ENCODE measurements around the gene RNF32.
A peak's percentile ranks its signal among the peaks of the same experiment; 100 is the strongest.
"Not testable (repeated sequence)": the region's sequence is repeated elsewhere in the genome, so short reads cannot be mapped to it uniquely, and the experiment has no call there.

Gene RNF32

DNA sequence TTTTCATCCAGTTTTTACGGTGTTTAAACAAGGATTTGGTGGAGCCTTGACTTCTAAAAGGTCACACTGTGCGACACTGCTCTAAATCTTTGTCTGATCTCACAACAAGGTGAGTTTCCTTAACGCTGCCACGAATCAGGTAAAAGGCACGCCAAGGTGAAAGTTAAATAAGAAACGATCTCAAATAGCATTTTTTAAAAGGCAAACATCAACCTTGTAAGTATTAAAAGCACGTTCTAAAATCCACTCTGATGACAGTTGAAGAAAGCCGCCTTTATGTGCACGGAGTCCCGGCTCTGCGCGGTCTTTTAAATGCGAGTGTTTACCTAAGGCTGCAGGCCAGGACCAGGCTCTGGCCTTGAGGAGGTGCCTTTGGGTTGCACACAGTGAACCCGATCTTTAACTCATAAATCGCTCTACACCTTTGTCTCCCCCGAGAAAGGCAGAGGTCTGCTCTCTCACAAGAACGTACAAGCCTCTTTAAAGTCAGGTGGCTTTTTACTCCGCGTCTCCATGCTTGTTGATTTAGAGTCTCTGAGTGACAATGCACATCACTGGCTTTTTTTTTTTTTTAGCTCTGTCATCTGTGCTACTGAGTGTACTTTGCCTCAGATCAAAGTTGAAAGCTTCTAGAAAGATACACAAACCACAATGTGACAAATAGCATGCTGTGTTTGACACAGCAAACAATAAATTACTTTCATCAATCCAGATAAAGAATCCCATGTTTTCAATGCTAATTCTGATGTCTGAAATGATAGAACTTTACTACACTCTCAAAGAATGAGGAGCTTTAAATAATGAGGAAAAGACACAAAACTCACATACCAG is 25.9 kb upstream of the RNF32 start:
- DNase-seq: no peak

DNA sequence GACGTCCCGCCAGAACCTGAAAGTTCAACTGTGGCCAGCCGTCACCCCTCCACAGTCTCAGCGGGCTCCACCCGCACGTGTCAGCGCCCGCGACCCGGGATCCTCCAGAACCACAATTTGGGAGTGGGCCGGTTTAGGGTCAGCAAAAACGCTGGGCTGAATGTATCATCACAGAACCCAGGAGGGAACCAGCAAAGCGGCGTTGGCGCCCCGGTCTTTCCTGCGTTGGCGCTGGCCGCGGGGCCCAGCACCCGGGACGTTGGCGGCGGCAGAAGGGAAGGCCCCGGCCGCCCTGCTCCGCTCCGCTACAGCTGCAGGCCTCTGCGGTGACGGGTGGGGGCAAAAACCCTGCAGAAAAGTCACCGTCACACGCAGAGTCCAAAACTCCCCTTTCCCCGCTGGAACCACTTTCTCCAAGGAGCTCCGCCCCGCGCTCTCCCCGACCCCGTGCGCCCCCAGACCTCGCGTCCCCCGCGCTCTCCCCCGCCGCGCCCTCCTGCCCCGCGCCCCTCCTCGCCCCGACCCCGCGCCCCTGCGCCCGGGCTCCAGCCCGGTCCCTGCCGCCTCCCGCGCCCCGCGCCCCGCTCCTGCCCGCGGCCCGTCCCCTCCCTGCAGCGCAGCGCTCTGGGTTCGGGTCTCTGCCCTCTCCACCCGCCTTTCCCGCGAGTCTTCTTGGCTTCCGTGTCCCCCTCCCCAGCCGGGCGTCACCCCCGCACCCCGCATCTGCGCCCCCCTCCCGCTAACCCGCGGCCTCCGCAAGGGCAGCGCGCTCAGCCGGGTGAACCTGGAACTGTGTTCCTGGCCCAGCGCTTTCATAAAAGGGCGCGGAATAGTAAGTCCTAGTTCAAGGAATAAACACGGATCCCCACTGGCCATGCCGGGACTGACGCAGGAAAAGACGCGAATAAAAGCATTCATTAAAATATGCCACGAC is 24.0 kb upstream of the RNF32 start:
- DNase-seq: peak in 2 of 56 donors; percentile 24 to 26

DNA sequence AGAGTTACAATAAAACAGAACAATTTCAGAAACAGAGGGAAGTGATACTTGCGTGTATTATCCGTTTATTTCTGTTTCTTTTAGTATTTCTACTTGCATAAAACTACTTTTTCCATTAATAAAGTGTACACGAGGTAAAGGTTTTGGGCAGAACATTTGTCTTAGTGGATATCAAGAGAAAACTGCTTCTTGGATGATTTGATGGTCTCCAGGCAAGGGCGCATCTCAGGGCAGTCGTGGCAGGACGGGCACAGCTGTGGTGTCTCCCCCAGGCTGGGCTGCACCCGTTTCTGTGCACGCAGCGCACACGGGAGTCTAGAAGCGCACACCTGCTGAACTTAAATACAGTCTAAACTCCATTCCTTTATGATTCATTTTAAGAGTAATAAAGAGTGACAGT is 23.4 kb upstream of the RNF32 start:
- DNase-seq: no peak

DNA sequence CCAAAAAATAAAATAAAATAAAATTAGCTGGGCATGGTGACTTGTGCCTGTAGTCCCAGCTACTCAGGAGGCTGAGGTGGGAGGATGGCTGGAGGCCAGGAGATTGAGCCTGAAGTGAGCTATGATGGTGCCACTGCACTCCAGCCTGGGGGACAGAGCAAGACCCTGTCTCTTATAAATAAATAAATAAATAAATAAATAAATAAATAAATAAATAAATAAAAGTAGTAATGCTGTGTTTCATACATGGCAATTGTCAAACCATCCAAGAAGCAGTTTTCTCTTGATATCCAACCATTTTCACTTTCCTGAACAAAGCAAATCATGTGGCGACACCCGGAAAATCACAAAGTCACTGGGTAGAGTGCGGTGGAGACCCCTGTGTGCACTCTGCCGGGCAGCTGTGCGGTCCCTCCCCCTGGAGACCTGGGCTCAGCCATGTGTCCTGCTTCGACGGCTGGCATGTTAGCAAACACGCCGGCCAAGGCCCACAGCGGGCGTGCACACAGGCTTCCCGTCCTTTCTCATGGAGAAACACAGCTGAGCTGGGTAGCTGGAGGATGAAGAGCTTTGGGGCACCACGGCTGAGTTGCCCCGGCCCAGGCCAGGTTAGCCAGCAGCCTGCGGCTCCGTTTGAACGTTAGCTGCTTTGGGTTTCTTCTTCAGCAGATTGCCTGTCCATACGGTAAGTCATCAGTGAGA is 22.3 kb upstream of the RNF32 start:
- no peak for DNase-seq

DNA sequence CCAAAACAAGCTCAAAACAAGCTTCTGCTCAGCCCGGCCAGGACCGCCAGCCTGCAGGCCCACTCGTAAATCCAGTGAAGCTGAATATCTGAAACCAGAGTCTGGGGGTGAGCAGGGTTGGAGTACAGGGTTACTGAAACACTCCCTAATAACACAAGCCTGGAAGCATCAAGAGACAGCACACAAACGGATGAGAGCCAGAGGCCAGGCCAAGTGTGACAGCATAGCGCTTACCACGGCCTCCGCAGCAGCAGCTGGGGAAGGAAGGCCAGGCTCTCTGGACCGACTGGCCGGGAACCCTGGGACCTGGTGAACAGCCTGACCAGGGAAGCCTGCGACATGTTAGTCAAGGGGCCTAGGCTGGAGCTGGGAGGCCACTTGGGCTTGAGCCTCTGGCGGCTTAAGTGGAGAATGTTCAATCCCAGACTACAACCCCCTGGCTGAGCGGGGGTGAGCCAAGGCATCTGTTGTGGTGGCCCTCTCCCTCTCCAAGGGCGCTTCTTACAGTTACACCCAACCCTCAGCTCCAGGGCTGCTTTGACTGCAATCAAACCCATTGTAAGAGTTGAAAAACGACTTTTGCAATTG is 21.7 kb upstream of the RNF32 start:
- no peak for DNase-seq

DNA sequence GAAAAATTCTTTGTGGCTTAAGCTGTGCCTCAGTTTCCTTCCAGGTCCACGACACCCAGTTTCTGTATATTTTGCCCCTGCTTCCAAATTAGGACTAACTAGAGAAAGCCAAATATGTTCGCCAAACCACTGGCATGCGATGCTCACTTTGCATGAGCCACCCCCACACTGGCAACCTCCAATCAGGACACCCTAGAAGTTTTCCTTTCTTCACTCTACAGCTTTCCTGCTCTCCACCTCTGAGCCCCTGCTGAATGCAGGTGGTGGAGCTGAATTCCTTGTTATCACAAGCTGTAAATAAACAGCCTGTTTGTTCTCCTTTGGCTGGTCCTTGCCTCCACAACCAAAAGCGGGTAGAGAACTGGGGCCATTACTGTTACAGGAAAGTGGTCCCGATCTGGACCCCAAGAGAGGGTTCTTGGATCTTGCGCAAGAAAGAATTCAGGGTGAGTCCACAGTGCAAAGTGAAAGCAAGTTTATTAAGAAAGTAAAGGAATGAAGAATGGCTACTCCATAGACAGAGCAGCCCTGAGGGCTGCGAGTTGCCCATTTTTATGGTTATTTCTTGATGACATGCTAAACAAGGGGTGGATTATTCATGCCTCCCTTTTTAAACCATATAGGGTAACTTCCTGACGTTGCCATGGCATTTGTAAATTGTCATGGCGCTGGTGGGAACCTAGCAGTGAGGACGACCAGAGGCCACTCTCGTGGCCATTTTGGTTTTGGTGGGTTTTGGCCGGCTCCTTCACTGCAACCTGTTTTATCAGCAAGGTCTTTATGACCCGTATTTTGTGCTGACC is 20.9 kb upstream of the RNF32 start:
- not testable (repeated sequence) for DNase-seq

DNA sequence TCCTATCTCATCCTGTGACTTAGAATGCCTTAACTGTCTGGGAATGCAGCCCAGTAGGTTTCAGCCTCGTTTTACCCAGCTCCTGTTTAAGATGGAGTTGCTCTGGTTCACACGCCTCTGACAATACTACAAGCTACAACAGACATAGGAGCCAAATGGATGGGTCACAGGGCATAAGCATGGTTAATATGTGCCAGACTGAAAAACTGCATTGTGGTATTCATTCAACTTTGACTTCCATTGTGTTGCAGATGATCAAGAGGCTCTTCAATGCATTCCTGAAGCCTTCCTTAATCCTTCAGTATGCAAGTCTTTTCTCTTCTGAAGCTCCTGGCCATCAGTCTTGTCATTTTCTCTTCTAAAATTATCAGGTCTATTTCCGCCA is 20.3 kb upstream of the RNF32 start:
- no peak for DNase-seq

DNA sequence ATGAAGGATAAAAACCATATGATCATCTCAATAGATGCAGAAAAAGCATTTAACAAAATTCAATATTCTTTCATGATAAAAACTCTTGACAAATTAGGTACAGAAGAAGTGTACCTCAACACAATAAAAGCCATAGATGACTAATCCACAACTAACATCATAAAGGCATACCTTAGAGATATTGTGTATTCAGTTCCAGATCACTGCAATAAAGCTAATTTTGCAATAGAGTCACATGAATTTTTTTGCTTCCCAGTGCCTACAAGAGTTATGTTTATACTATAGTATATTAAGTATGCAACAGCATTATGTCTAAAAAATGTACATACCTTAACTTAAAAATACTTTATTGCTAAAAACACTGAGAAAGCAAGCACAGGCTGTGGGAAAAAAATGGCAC is 18.9 kb upstream of the RNF32 start:
- DNase-seq: no peak

DNA sequence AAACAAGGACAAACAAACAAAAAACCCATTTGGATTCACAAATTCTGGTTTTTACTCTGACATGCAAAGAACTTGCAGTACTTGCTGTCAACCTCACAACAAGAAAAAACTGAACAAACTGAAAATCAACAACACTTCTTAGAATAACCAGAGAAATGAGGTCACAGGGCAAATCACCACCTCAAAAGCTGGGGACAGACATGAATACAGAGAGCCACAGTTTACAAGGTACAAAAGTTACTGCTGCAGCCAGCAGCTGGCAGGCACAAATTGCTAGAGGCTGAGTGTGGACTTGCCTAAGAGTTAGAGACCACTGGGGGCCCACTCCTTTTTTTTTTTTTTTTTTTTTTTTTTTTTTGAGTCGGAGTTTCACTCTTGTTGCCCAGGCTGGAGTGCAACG is 15.0 kb upstream of the RNF32 start:
- no peak for DNase-seq

DNA sequence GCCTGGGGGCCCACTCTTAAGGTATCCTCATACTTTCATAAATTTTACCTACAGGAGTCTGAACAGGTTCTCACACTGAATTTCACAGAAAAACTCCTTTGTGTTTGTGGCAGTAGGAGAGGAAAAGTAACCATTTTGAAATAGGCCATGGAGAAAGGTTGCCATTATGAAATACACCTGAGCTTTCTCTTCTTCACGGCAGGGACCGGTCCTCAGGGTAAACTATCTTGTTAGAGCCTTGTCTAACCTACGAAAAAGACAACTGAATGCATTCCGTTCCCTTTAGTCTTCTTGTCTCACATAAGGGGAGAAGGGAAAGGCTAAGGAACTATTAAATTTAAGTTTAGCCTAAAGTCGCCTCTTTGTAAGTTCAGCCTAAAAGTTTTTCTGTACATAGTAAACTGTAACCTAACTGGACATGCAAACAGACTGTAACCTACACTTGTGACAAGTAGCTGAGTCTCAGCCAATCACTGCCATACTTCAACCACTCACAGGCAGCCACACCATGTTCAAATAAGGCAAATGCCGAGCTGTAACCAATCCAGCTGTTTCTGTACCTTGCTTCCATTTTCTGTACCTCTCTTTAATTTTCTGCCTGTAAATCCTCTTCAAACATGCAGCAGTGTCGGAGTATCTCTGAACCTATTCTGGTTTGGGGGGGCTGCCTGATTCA is 14.2 kb upstream of the RNF32 start:
- DNase-seq: no peak

DNA sequence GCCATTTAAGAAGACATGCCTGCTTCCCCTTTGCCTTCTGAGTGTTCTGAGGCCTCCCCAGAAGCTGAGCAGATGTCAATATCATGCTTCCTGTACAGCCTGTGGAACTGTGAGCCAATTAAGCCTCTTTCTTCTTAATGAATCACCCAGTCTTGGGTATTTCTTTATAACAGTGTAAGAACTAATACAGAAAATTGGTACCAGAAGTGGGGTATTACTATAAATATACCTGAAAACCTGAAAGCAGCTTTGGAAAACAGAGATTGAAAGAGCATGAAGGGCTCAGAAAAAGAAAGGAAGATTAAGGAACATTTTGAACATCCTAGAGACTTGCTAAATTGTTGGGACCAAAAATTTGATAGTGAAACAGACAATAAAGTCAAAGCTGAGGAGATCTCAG is 12.0 kb upstream of the RNF32 start:
- no peak for DNase-seq

DNA sequence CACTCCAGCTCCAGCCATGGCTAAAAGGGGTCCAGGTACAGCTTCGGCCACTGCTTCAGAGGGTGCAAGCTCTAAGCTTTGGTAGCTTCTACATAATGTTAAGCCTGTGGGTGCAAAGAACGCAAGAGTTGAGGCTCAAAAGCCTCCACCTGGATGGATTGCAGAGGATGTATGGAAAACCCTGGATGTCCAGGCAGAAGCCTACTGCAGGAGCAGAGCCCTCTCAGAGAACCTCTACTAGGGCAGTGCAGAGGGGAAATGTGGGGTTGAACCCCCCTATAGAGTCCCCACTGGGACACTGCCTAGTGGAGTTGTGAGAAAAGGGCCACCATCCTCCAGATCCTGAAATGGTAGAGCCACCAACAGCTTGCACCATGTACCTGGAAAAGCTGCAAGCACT is 10.7 kb upstream of the RNF32 start:
- DNase-seq: no peak

DNA sequence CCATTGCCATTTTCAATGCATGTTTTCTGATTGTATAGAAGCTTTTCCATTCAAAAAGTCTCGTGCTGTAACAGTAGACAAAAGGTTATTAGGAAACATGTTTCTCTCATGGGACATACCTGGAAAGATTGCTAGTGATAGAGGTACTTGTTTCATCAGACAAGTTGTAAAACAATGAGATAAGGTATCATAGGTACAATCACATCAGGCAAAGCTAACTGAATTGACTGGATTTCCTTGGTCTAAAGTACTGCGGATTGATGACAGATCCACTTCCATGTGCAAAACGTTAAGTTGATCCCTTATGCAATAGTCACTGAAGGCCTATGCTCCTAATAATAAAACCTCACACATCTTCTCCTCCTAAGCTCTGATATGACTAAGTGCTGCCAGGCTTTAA is 6.5 kb upstream of the RNF32 start:
- no peak for DNase-seq

DNA sequence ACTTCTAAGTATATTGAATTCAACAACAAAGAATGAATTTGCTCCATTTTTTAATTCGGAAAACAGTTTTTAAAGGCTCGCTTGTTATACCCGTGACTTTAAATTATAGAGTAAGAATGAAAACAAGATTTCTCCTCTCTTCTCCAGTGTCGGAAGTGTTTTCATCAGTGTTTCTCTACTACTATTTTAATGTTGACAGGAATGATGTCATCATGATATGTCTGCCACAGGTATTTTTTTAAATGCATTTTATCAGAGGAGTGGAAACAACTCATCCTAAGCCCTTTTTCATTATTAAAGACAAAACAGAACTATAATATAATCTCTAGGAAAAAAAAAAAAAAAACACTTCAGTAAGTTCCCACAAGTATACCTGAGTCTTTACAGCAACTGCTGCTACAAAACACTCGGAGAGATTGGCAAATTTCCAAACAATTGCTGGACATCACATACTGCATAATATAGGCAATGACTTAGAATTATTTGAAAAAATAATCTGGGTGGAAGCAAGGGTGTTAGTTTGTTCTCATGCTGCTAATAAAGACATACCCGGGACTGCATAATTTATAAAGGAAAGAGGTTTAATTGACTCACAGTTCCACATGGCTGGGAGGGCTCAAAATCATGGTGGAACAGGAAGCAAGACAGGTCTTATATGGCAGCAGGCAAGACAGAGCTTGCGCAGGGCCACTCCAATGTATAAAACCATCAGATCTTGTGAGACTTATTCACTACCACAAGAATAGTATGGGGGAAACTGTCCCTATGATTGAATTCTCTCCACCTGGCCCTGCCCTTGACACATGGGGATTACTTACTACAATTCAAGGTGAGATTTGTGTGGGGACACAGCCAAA is 4.8 kb upstream of the RNF32 start:
- no peak for DNase-seq

DNA sequence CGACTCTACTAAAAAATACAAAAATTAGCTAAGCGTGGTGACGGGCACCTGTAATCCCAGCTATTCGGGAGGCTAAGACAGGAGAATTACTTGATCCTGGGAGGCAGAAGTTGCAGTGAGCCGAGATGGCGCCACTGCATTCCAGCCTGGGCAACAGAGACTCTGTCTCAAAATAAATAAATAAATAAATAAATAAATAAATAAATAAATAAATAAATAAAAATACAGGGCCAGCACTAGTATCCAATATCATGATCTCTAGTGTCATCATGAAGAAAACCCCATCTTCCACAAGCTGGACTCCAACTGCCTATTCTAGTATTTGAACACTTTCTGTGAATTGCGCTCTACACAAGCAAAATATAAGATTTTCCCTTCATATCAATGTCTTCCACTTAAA is 3.5 kb upstream of the RNF32 start:
- not testable (repeated sequence) for DNase-seq

DNA sequence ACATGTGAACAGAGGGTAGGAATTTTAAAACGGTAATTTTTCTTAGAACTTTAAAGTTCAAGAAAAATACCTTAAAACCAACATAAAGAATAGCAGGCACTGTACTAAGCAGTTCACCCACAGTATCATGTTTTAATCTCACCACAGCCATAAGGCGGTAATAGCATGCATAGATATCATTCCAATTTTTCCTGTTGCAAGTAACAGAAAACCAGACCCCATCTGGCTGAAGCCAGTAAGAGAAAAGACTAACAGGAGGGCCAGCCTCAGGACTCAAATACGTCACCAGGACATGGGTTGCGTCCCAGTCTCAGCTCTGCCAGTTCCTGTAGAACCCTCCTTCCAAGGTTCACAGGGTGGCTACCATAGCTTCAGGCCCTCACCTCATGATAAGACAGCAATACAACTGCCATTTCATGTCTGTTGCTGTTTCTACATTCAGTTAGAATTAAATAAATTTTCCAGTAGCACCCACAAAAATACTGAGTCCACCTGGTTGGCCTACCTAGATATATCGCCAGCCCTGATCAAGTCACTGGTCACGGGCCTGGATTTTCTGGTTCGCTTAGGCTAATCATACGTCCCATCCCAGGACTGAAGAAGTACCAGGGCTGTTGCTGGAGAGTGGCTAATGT is 2.0 kb upstream of the RNF32 start:
- no peak for DNase-seq

DNA sequence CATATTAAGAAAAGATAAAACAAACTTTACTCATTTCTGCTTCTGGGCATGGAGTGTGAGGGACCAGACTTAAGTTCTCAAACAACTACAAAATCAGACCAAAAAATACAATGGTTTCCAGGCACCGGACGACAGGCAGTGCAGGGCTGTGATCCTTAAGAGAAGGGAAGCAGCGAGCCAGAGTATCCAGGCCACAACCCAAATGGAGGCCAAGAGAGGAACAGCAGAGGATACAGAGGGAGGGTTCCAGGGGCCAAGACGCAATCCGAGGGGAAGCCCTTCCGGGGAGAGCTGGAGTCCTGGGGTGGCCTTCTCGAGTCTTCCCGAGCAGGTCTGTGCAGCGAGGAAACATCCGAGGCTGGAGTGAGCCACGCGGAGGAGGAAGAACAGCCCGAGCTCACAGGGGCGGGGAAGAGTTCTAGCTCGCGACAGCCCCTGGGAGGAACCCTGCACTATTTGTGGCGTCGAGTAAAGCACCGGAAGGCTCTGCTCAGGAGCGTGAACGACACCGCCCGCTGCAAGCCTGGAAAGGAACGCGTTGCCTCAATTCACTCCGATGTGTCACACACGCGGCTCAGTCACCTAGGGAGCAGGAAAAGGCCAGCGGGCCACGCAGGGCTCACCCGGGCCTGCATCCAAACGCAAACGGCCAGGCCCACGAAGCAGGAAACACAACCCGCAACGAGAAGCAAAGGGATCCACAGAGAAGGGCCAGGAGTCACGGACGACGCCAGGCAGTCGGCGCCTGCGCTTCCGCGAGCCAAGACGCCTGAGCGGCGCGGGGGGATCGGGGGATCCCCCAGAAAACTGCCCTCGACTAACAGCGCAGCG is 933 bp upstream of the RNF32 start:
- peak in 5 of 56 donors; percentile 23 to 58 (median 43) for DNase-seq
